ENCODE data around the gene APOBR. TPM values are rescaled to one million over a fixed set of nuclear protein-coding genes. Genes with fewer than 3 reads are reported as not detected.
A peak's percentile ranks its signal among the peaks of the same experiment; 100 is the strongest.

Gene APOBR
- total and polyA plus RNA-seq, 2 of the 13 experiments (the other 11 are each of a cell fraction or from before 2014, with no cell fraction given) = 0.03 TPM; not detected in 1

- TF ChIP-seq KLF15 (CRISPR knock-in tag; IDR thresholded peaks at IDR 0.05; ENCODE audit: borderline replicate concordance) (0 out of 2 replicates have a peak, but pooled peaks have one; percentile 62), ZBTB25 (CRISPR knock-in tag; IDR thresholded peaks at IDR 0.05) (peak; percentile 88), PAWR (CRISPR knock-in tag; IDR thresholded peaks at IDR 0.05; ENCODE audit: borderline replicate concordance) (no peak), FOXP4 (CRISPR knock-in tag; IDR thresholded peaks at IDR 0.05) (peak; percentile 53; the same call in 1 of the 2 replicates), SATB2 (CRISPR knock-in tag; IDR thresholded peaks at IDR 0.05) (no peak), ZNF230 (CRISPR knock-in tag; IDR thresholded peaks at IDR 0.05) (0 out of 2 replicates have a peak, but pooled peaks have one; percentile 75), ZBTB33 (CRISPR knock-in tag; IDR thresholded peaks at IDR 0.05) (no peak), HNRNPK (IDR thresholded peaks at IDR 0.05; ENCODE audit: low read depth, low read length, poor library complexity, severe bottlenecking) (no peak), TMF1 (CRISPR knock-in tag; IDR thresholded peaks at IDR 0.05; ENCODE audit: low read depth) (no peak), ZNF281 (CRISPR knock-in tag; IDR thresholded peaks at IDR 0.05; ENCODE audit: borderline replicate concordance) (peak; percentile 38; the same call in 1 of the 2 replicates), ZNF34 (CRISPR knock-in tag; IDR thresholded peaks at IDR 0.05; ENCODE audit: borderline replicate concordance) (no peak), ZNF441 (CRISPR knock-in tag; IDR thresholded peaks at IDR 0.05; ENCODE audit: borderline replicate concordance) (no peak), MZF1 (CRISPR knock-in tag; IDR thresholded peaks at IDR 0.05; ENCODE audit: borderline replicate concordance) (no peak), NFAT5 (CRISPR knock-in tag; IDR thresholded peaks at IDR 0.05) (no peak), ZNF564 (CRISPR knock-in tag; IDR thresholded peaks at IDR 0.05) (no peak), HIVEP1 (CRISPR knock-in tag; IDR thresholded peaks at IDR 0.05) (peak; percentile 68; the same call in 1 of the 2 replicates)
Measured at GRCh38 chr16:28491970-28492474, 2.4 kb upstream of the APOBR start, which contains the start of gene CLN3 (continued).

Measured in HepG2 (cell line).